ENCODE results near the gene YEATS2.
"Not testable (repeated sequence)": the region's sequence is repeated elsewhere in the genome, so short reads cannot be mapped to it uniquely, and the experiment has no call there.

Gene YEATS2

GRCh38 chr3:183781246-183781645, 83.6 kb downstream of the YEATS2 start:
- Histone ChIP-seq H3K4me1 (ENCODE audit: control insufficient read depth, low read depth, low read length) (no peaks in the 10 kb centered on the region), H3K36me3 (ENCODE audit: control insufficient read depth, low read depth, low read length) (peaks cover 75% of the 10 kb centered on the region)

DNA sequence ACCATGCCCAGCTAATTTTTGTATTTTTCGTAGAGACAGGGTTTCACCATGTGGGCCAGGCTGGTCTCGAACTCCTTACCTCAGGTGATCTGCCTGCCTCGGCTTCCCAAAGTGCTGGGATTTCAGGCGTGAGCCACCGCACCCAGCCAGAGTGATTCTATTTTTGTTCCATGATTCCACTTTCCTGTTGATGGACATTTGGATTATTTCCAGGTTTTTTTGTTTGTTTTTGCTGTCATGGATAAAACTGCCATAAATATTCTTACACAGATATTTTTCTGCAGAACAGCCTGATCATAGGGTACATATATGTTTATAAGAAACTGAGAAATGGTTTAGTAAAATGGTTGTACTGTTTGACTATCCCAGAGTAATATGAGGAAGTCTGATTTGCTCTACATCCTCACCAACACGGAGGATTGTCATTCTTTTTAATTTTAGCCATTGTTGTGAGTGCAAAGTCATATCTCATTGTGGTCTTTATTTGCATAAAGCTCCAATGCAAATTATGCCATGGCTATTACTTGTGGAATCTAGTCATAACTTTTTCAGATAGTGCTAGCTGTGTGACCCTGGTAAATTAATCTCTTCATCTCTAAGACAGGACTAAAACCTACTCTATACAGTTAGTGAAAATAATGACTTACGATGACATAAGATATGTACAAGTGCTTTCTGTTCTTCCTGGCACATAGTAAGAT, 85.1 kb downstream of the YEATS2 start:
- Histone ChIP-seq H3K27ac (ENCODE audit: low read length) (no peak overlapping the region), H3K27me3 (ENCODE audit: control insufficient read depth, insufficient read depth, low read length) (no peaks in the 10 kb centered on the region), H3K4me1 (ENCODE audit: control insufficient read depth, low read depth, low read length) (no peaks in the 10 kb centered on the region), H3K4me3 (ENCODE audit: low read length) (no peak overlapping the region), H3K9ac (ENCODE audit: low read length) (no peak overlapping the region), H3K36me3 (ENCODE audit: control insufficient read depth, low read depth, low read length) (peaks cover 74% of the 10 kb centered on the region), H3K9me3 (ENCODE audit: control insufficient read depth, low read depth, low read length) (no peaks in the 10 kb centered on the region)

More at GRCh38 chr3:183781246-183781645, 83.6 kb downstream of the YEATS2 start:
- H3K9me3 ChIP-seq (ENCODE audit: control insufficient read depth, low read depth, low read length) = no peaks in the 10 kb centered on the region
- no peak overlapping the region for H3K4me3 ChIP-seq (ENCODE audit: low read length)
- no peak overlapping the region for H3K9ac ChIP-seq (ENCODE audit: low read length)
- H3K27me3 ChIP-seq (ENCODE audit: control insufficient read depth, insufficient read depth, low read length) = no peaks in the 10 kb centered on the region
- no peak overlapping the region for H3K27ac ChIP-seq (ENCODE audit: low read length)

- peaks cover 65% of the 10 kb centered on the region for H3K36me3 ChIP-seq (ENCODE audit: control insufficient read depth, low read depth, low read length)
- not testable (repeated sequence) for H3K4me1 ChIP-seq (ENCODE audit: control insufficient read depth, low read depth, low read length); H3K4me3 ChIP-seq (ENCODE audit: low read length); H3K27me3 ChIP-seq (ENCODE audit: control insufficient read depth, insufficient read depth, low read length); H3K9ac ChIP-seq (ENCODE audit: low read length); H3K9me3 ChIP-seq (ENCODE audit: control insufficient read depth, low read depth, low read length); H3K27ac ChIP-seq (ENCODE audit: low read length)
Measured at GRCh38 chr3:183784503-183784902, 86.9 kb downstream of the YEATS2 start.

DNA sequence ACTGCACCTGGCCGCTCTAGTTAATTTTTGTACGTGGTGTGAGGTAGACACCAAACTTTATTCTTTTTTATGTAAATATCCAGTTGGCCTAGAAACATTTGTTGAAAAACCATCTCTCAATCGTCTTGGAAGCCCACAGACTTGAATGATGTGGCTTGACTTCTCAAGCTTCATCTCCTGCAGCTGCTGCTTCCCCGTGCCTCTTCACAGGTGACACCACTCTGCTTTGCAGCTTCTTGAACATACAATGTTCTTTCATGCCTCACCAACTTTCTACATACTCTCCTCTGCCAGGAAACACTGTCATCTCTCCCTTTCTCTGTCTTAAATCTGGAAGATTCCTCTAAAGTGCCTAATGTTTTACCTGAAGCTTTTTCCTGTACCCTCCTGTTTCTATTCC, 92.2 kb downstream of the YEATS2 start:
- Histone ChIP-seq H3K36me3 (ENCODE audit: control insufficient read depth, low read depth, low read length) (peaks cover 62% of the 10 kb centered on the region), H3K27me3 (ENCODE audit: control insufficient read depth, insufficient read depth, low read length) (no peaks in the 10 kb centered on the region), H3K4me3 (ENCODE audit: low read length) (no peak overlapping the region), H3K4me1 (ENCODE audit: control insufficient read depth, low read depth, low read length) (no peaks in the 10 kb centered on the region), H3K9me3 (ENCODE audit: control insufficient read depth, low read depth, low read length) (no peaks in the 10 kb centered on the region), H3K27ac (ENCODE audit: low read length) (no peak overlapping the region), H3K9ac (ENCODE audit: low read length) (no peak overlapping the region)

DNA sequence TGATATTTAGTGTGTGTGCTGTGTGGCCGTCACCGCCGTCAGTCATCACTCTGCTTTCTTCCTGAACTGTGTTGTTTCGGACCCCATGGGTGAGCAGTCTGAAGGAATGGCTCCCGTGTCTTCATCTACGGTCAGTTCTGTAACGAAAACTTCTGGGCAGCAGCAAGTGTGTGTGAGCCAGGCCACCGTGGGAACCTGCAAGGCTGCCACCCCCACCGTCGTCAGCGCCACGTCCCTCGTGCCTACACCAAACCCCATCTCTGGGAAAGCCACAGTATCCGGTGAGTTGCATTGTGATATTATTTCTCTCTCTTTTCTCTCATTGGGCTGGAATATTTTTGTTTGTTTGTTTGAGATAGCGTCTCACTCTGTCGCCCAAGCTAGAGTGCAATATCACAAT, 93.1 kb downstream of the YEATS2 start:
- Histone ChIP-seq H3K4me1 (ENCODE audit: control insufficient read depth, low read depth, low read length) (no peaks in the 10 kb centered on the region), H3K9me3 (ENCODE audit: control insufficient read depth, low read depth, low read length) (no peaks in the 10 kb centered on the region), H3K36me3 (ENCODE audit: control insufficient read depth, low read depth, low read length) (peaks cover 60% of the 10 kb centered on the region)

DNA sequence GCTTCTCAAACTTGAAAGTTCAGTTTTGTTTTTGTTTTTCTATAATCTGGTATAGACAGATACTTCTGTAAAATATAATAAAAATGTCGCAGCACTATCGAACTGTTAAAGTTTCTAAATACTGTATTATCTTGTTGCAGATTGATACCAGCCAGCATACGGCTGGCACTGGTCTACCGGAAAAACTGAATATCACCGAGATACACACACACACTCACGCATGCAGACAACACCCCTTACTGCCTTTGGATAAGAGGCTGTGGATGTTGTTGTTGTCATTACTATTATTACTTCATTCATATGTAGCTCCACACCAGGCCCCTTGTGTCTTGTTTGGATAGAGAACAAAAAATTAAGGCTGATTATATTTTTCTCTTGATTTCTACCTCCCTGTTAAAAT, 95.4 kb downstream of the YEATS2 start:
- H3K36me3 ChIP-seq (ENCODE audit: control insufficient read depth, low read depth, low read length) = peaks cover 53% of the 10 kb centered on the region
- no peak overlapping the region for H3K9ac ChIP-seq (ENCODE audit: low read length)

More for the DNA sequence above, 93.1 kb downstream of the YEATS2 start:
- Histone ChIP-seq H3K27ac (ENCODE audit: low read length) (no peak overlapping the region), H3K9ac (ENCODE audit: low read length) (no peak overlapping the region), H3K27me3 (ENCODE audit: control insufficient read depth, insufficient read depth, low read length) (no peaks in the 10 kb centered on the region), H3K4me3 (ENCODE audit: low read length) (no peak overlapping the region)

GRCh38 chr3:183794452-183794851, 96.9 kb downstream of the YEATS2 start:
- H3K9ac ChIP-seq (ENCODE audit: low read length) = no peak overlapping the region
- H3K36me3 ChIP-seq (ENCODE audit: control insufficient read depth, low read depth, low read length) = peaks cover 61% of the 10 kb centered on the region
- H3K27me3 ChIP-seq (ENCODE audit: control insufficient read depth, insufficient read depth, low read length) = no peaks in the 10 kb centered on the region
- H3K9me3 ChIP-seq (ENCODE audit: control insufficient read depth, low read depth, low read length) = no peaks in the 10 kb centered on the region
- H3K4me3 ChIP-seq (ENCODE audit: low read length) = no peak overlapping the region
- no peak overlapping the region for H3K27ac ChIP-seq (ENCODE audit: low read length)
- H3K4me1 ChIP-seq (ENCODE audit: control insufficient read depth, low read depth, low read length) = no peaks in the 10 kb centered on the region

More for the DNA sequence above, 95.4 kb downstream of the YEATS2 start:
- Histone ChIP-seq H3K4me3 (ENCODE audit: low read length) (no peak overlapping the region), H3K4me1 (ENCODE audit: control insufficient read depth, low read depth, low read length) (no peaks in the 10 kb centered on the region), H3K27ac (ENCODE audit: low read length) (no peak overlapping the region), H3K9me3 (ENCODE audit: control insufficient read depth, low read depth, low read length) (no peaks in the 10 kb centered on the region), H3K27me3 (ENCODE audit: control insufficient read depth, insufficient read depth, low read length) (no peaks in the 10 kb centered on the region)

- no peak overlapping the region for H3K4me3 ChIP-seq (ENCODE audit: low read length)
- peaks cover 63% of the 10 kb centered on the region for H3K36me3 ChIP-seq (ENCODE audit: control insufficient read depth, low read depth, low read length)
- H3K9ac ChIP-seq (ENCODE audit: low read length) = no peak overlapping the region
- no peaks in the 10 kb centered on the region for H3K9me3 ChIP-seq (ENCODE audit: control insufficient read depth, low read depth, low read length)
- H3K27ac ChIP-seq (ENCODE audit: low read length) = no peak overlapping the region
- H3K4me1 ChIP-seq (ENCODE audit: control insufficient read depth, low read depth, low read length) = no peaks in the 10 kb centered on the region
- no peaks in the 10 kb centered on the region for H3K27me3 ChIP-seq (ENCODE audit: control insufficient read depth, insufficient read depth, low read length)
Measured at GRCh38 chr3:183796372-183796771, 98.8 kb downstream of the YEATS2 start.

GRCh38 chr3:183797996-183798395, 100.4 kb downstream of the YEATS2 start:
- Histone ChIP-seq H3K27ac (ENCODE audit: low read length) (no peak overlapping the region), H3K4me3 (ENCODE audit: low read length) (no peak overlapping the region), H3K36me3 (ENCODE audit: control insufficient read depth, low read depth, low read length) (peaks cover 66% of the 10 kb centered on the region), H3K9ac (ENCODE audit: low read length) (no peak overlapping the region), H3K27me3 (ENCODE audit: control insufficient read depth, insufficient read depth, low read length) (no peaks in the 10 kb centered on the region), H3K4me1 (ENCODE audit: control insufficient read depth, low read depth, low read length) (no peaks in the 10 kb centered on the region), H3K9me3 (ENCODE audit: control insufficient read depth, low read depth, low read length) (no peaks in the 10 kb centered on the region)

GRCh38 chr3:183799461-183799860, 101.9 kb downstream of the YEATS2 start:
- peaks cover 72% of the 10 kb centered on the region for H3K36me3 ChIP-seq (ENCODE audit: control insufficient read depth, low read depth, low read length)

DNA sequence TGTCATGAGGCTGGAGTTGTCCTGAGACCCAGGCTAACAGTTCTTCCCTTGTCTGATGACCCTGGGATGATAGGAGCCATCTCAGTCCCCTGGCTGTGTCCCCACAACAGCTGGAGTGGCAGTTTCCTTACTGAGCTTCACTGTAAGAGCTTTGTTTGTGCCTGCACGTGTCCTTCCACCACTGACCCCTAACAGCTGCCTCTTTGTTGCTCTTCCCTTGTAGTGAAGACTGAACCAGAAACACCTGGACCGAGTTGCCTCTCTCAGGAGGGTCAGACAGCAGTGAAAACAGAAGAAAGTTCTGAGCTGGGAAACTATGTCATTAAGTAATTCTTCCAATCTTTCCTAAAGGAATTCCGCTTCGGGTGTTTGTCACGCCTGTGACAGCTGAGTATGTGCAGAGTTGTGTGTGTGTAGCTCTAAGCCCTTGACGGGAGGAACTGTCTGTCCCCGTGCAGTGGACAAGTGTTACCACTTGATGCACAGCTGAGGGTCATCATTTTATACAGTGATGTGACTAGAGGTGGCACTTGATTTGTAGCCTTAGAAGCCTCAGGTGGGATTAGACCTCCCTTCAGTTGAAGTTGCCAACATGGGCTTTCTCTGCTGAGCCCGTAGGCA, 102.8 kb downstream of the YEATS2 start:
- H3K27me3 ChIP-seq (ENCODE audit: control insufficient read depth, insufficient read depth, low read length) = no peaks in the 10 kb centered on the region
- H3K27ac ChIP-seq (ENCODE audit: low read length) = no peak overlapping the region
- H3K9me3 ChIP-seq (ENCODE audit: control insufficient read depth, low read depth, low read length) = no peaks in the 10 kb centered on the region
- H3K4me3 ChIP-seq (ENCODE audit: low read length) = no peak overlapping the region
- no peaks in the 10 kb centered on the region for H3K4me1 ChIP-seq (ENCODE audit: control insufficient read depth, low read depth, low read length)
- H3K36me3 ChIP-seq (ENCODE audit: control insufficient read depth, low read depth, low read length) = peaks cover 79% of the 10 kb centered on the region
- no peak overlapping the region for H3K9ac ChIP-seq (ENCODE audit: low read length)

More at GRCh38 chr3:183799461-183799860, 101.9 kb downstream of the YEATS2 start:
- no peaks in the 10 kb centered on the region for H3K4me1 ChIP-seq (ENCODE audit: control insufficient read depth, low read depth, low read length)
- no peaks in the 10 kb centered on the region for H3K9me3 ChIP-seq (ENCODE audit: control insufficient read depth, low read depth, low read length)
- H3K9ac ChIP-seq (ENCODE audit: low read length) = no peak overlapping the region
- H3K4me3 ChIP-seq (ENCODE audit: low read length) = no peak overlapping the region
- H3K27ac ChIP-seq (ENCODE audit: low read length) = no peak overlapping the region
- H3K27me3 ChIP-seq (ENCODE audit: control insufficient read depth, insufficient read depth, low read length) = no peaks in the 10 kb centered on the region

DNA sequence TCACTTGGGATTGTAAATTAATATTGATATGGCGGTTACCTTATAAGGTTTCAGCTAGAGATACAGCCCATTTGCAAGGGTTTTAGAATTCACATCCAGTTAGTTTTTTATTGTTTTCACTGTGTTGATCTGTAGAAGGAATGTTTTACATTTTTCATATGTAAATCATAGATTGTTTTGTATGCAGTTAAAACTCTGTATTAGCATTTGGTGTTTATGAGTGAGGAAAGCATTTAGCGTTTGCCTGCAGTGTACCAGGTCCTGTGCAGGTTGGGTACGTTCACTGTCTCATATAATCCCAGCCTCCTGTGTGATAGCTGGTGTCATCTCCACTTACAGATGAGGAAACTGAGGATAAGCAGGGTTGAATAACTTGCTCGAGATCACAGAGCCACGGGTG, 104.0 kb downstream of the YEATS2 start:
- Histone ChIP-seq H3K36me3 (ENCODE audit: control insufficient read depth, low read depth, low read length) (peaks cover 87% of the 10 kb centered on the region), H3K4me1 (ENCODE audit: control insufficient read depth, low read depth, low read length) (no peaks in the 10 kb centered on the region)

More for the DNA sequence above, 104.0 kb downstream of the YEATS2 start:
- Histone ChIP-seq H3K4me3 (ENCODE audit: low read length) (no peak overlapping the region), H3K9me3 (ENCODE audit: control insufficient read depth, low read depth, low read length) (no peaks in the 10 kb centered on the region), H3K27ac (ENCODE audit: low read length) (no peak overlapping the region), H3K9ac (ENCODE audit: low read length) (no peak overlapping the region), H3K27me3 (ENCODE audit: control insufficient read depth, insufficient read depth, low read length) (no peaks in the 10 kb centered on the region)

All from iPS-18a (cell line).